GM12864 (cell line): Measurements from ENCODE around the gene TUBB3.

Experiments used
- DNase-seq: peaks from one replicate; pipeline ENCODE4 v3.0.0-alpha.2; 2011; ENCODE audit warnings: low read depth
- H3K4me3 ChIP-seq: 2 replicates; pipeline ENCODE4 v1.5.1; 2011; ENCODE audit warnings: mild to moderate bottlenecking, low read depth, low read length, control low read depth
- TF ChIP-seq, protein P1 (sequence below): IDR thresholded peaks from 2 replicates; pipeline ENCODE4 v1.5.1; 2011; ENCODE audit warnings: low read depth, mild to moderate bottlenecking, moderate library complexity, low read length, control low read depth, inconsistent platforms; ENCODE audit errors: missing control alignments

TUBB3 gene

DNA sequence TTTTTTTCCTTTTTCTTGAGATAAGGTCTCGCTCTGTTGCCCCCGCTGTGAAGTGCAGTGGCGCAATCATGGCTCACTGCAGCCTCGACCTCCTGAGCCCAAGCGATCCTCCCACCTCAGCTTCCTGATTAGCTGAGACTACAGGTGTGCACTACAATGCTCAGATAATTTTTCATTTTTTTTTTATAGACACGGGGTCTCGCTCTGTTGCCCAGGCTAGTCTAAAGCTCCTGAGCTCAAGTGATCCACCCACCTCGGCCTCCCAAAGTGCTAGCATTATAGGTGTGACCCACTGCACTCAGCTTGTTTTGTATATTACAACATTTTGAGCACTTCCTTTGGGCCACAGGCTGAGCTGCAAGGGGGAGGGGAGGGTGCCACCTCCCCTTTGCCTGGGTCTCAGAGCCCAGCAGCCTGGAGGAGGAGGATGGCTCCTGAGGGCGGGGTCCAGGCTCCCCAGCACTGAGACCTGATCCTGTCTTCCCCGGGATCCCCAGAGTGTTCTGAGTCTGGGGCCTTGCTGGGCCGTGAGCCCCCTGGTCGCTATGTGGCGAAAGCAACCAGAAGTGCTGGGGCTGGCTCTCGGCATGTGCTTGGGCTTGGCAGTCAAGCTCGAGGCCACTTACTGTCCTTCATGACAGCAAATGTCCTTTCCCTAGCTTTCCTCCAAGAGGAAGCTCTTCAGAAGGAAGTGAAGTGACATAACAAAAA lies 33.5 kb downstream of the TUBB3 start:
- TF ChIP-seq, protein P1, sequence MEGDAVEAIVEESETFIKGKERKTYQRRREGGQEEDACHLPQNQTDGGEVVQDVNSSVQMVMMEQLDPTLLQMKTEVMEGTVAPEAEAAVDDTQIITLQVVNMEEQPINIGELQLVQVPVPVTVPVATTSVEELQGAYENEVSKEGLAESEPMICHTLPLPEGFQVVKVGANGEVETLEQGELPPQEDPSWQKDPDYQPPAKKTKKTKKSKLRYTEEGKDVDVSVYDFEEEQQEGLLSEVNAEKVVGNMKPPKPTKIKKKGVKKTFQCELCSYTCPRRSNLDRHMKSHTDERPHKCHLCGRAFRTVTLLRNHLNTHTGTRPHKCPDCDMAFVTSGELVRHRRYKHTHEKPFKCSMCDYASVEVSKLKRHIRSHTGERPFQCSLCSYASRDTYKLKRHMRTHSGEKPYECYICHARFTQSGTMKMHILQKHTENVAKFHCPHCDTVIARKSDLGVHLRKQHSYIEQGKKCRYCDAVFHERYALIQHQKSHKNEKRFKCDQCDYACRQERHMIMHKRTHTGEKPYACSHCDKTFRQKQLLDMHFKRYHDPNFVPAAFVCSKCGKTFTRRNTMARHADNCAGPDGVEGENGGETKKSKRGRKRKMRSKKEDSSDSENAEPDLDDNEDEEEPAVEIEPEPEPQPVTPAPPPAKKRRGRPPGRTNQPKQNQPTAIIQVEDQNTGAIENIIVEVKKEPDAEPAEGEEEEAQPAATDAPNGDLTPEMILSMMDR: no peak
- no peak overlapping the region for H3K4me3 ChIP-seq
- no peak for DNase-seq

GRCh38 chr16:89957216-89957785 lies 34.2 kb downstream of the TUBB3 start:
- no peak overlapping the region for H3K4me3 ChIP-seq
- no peak for DNase-seq
- TF ChIP-seq, protein P1: no peak

- no peak overlapping the region for H3K4me3 ChIP-seq
- no peak for DNase-seq
- TF ChIP-seq, protein P1: no peak
Observed at GRCh38 chr16:89958068-89958467, 34.9 kb downstream of the TUBB3 start.

GRCh38 chr16:89958596-89958995 lies 35.5 kb downstream of the TUBB3 start:
- no peak for DNase-seq
- TF ChIP-seq, protein P1: no peak
- H3K4me3 ChIP-seq: no peak overlapping the region

GRCh38 chr16:89960966-89961365 lies 37.8 kb downstream of the TUBB3 start:
- no peak for DNase-seq
- TF ChIP-seq, protein P1: no peak
- no peak overlapping the region for H3K4me3 ChIP-seq

DNA sequence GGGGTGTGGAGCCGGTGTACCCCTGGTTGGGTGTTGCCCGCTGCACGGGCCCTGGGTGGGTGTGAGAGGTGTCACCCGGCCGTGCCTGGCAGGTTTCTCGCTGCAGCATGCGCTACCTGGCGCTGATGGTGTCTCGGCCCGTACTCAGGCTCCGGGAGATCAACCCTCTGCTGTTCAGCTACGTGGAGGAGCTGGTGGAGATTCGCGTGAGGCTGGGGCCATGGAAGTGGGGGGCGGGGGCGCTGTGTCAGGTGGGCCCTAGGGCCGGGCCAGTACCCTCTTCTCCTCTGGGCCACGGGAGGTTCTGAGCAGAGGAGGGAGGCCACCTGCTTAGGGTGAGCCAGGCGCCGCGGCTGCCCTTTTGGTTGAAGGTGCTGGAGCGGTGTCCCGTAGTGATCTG lies 38.8 kb downstream of the TUBB3 start:
- no peak for DNase-seq
- TF ChIP-seq, protein P1: no peak
- H3K4me3 ChIP-seq: no peak overlapping the region
